ENCODE data around the gene OCSTAMP.

- no peak for TF ChIP-seq CTCF (IDR thresholded peaks at IDR 0.05; ENCODE audit: insufficient read depth, low read depth, low read length)
- TF ChIP-seq EZH2 (IDR thresholded peaks at IDR 0.05; ENCODE audit: insufficient read depth, low read length), result no peak
These were observed 22.3 kb upstream of the OCSTAMP start for GRCh38 chr20:46572790-46573189.

All from astrocyte (in vitro differentiated cells and primary cell).